ENCODE measurements around the gene CFAP299. TPM values are rescaled to one million over a fixed set of nuclear protein-coding genes. Genes with fewer than 3 reads are reported as not detected.

The CFAP299 gene
- total RNA-seq, 1 donor from 2014 or later, result not detected

- Histone ChIP-seq H3K27ac (ENCODE audit: low read depth, low read length) (no peak overlapping the region), H3K79me2 (ENCODE audit: insufficient read depth, low read length) (no peaks in the 10 kb centered on the region), H2AFZ (ENCODE audit: low read depth, low read length) (no peak overlapping the region), H3K9ac (ENCODE audit: low read length) (no peak overlapping the region), H3K4me1 (ENCODE audit: insufficient read depth, low read length) (no peaks in the 10 kb centered on the region), H3K9me3 (ENCODE audit: insufficient read depth, low read depth, low read length) (no peaks in the 10 kb centered on the region), H3K4me3 (ENCODE audit: insufficient read depth, low read depth, low read length) (no peak overlapping the region), H3K27me3 (ENCODE audit: insufficient read depth, low read length) (no peaks in the 10 kb centered on the region), H4K20me1 (ENCODE audit: insufficient read depth, low read length) (no peaks in the 10 kb centered on the region), H3K36me3 (ENCODE audit: insufficient read depth, low read length) (no peaks in the 10 kb centered on the region), H3K4me2 (ENCODE audit: low read length) (no peak overlapping the region)
- Mint-ChIP-seq H3K4me3 (ENCODE audit: unreplicated experiment) (no peak overlapping the region), H3K36me3 (ENCODE audit: low read depth, unreplicated experiment) (no peaks in the 10 kb centered on the region), H3K27me3 (ENCODE audit: low read depth, unreplicated experiment) (no peaks in the 10 kb centered on the region), H3K27ac (ENCODE audit: unreplicated experiment) (no peak overlapping the region), H3K9me3 (ENCODE audit: unreplicated experiment) (no peaks in the 10 kb centered on the region), H3K4me1 (ENCODE audit: low read depth, unreplicated experiment) (peaks cover 2% of the 10 kb centered on the region)
- DNase-seq (ENCODE audit: low read depth), result no peak
- FAIRE-seq, result no peak
- TF ChIP-seq CTCF (IDR thresholded peaks at IDR 0.05; ENCODE audit: insufficient read depth, low read depth, low read length) (no peak), EZH2 (IDR thresholded peaks at IDR 0.05; ENCODE audit: insufficient read depth, low read length) (no peak)
Measured at GRCh38 chr4:80465238-80465637, 129.7 kb downstream of the CFAP299 start.

GRCh38 chr4:80465736-80466135, 130.2 kb downstream of the CFAP299 start:
- no peak for DNase-seq (ENCODE audit: low read depth)
- Mint-ChIP-seq H3K4me3 (ENCODE audit: unreplicated experiment) (no peak overlapping the region), H3K36me3 (ENCODE audit: low read depth, unreplicated experiment) (no peaks in the 10 kb centered on the region), H3K9me3 (ENCODE audit: unreplicated experiment) (no peaks in the 10 kb centered on the region), H3K4me1 (ENCODE audit: low read depth, unreplicated experiment) (peaks cover 2% of the 10 kb centered on the region), H3K27me3 (ENCODE audit: low read depth, unreplicated experiment) (no peaks in the 10 kb centered on the region), H3K27ac (ENCODE audit: unreplicated experiment) (no peak overlapping the region)
- Histone ChIP-seq H3K36me3 (ENCODE audit: insufficient read depth, low read length) (no peaks in the 10 kb centered on the region), H3K4me3 (ENCODE audit: insufficient read depth, low read depth, low read length) (no peak overlapping the region), H3K27me3 (ENCODE audit: insufficient read depth, low read length) (no peaks in the 10 kb centered on the region), H3K9ac (ENCODE audit: low read length) (no peak overlapping the region), H3K4me1 (ENCODE audit: insufficient read depth, low read length) (no peaks in the 10 kb centered on the region), H3K79me2 (ENCODE audit: insufficient read depth, low read length) (no peaks in the 10 kb centered on the region), H3K4me2 (ENCODE audit: low read length) (no peak overlapping the region), H3K9me3 (ENCODE audit: insufficient read depth, low read depth, low read length) (no peaks in the 10 kb centered on the region), H3K27ac (ENCODE audit: low read depth, low read length) (no peak overlapping the region), H4K20me1 (ENCODE audit: insufficient read depth, low read length) (no peaks in the 10 kb centered on the region), H2AFZ (ENCODE audit: low read depth, low read length) (no peak overlapping the region)
- TF ChIP-seq CTCF (IDR thresholded peaks at IDR 0.05; ENCODE audit: insufficient read depth, low read depth, low read length) (no peak), EZH2 (IDR thresholded peaks at IDR 0.05; ENCODE audit: insufficient read depth, low read length) (no peak)
- FAIRE-seq, result no peak

GRCh38 chr4:80466618-80467017, 131.1 kb downstream of the CFAP299 start:
- Histone ChIP-seq H3K4me3 (ENCODE audit: insufficient read depth, low read depth, low read length) (no peak overlapping the region), H3K36me3 (ENCODE audit: insufficient read depth, low read length) (no peaks in the 10 kb centered on the region), H4K20me1 (ENCODE audit: insufficient read depth, low read length) (no peaks in the 10 kb centered on the region), H3K4me1 (ENCODE audit: insufficient read depth, low read length) (no peaks in the 10 kb centered on the region), H3K27ac (ENCODE audit: low read depth, low read length) (no peak overlapping the region), H3K9ac (ENCODE audit: low read length) (no peak overlapping the region), H3K27me3 (ENCODE audit: insufficient read depth, low read length) (no peaks in the 10 kb centered on the region), H2AFZ (ENCODE audit: low read depth, low read length) (no peak overlapping the region), H3K79me2 (ENCODE audit: insufficient read depth, low read length) (no peaks in the 10 kb centered on the region), H3K9me3 (ENCODE audit: insufficient read depth, low read depth, low read length) (no peaks in the 10 kb centered on the region), H3K4me2 (ENCODE audit: low read length) (no peak overlapping the region)
- DNase-seq (ENCODE audit: low read depth) (no peak), FAIRE-seq (no peak)
- Mint-ChIP-seq H3K4me3 (ENCODE audit: unreplicated experiment) (no peak overlapping the region), H3K36me3 (ENCODE audit: low read depth, unreplicated experiment) (no peaks in the 10 kb centered on the region), H3K4me1 (ENCODE audit: low read depth, unreplicated experiment) (peaks cover 2% of the 10 kb centered on the region), H3K27me3 (ENCODE audit: low read depth, unreplicated experiment) (no peaks in the 10 kb centered on the region), H3K27ac (ENCODE audit: unreplicated experiment) (no peak overlapping the region), H3K9me3 (ENCODE audit: unreplicated experiment) (no peaks in the 10 kb centered on the region)
- TF ChIP-seq EZH2 (IDR thresholded peaks at IDR 0.05; ENCODE audit: insufficient read depth, low read length), result no peak
- no peak for TF ChIP-seq CTCF (IDR thresholded peaks at IDR 0.05; ENCODE audit: insufficient read depth, low read depth, low read length)
